Brain microvascular endothelial cell (primary cell): ENCODE results near the gene ATP13A1.
A peak's percentile ranks its signal among the peaks of the same experiment; 100 is the strongest.

Experiments used
- DNase-seq: peaks from one replicate; pipeline ENCODE4 v3.0.0-alpha.2; 2020
- H3K27ac ChIP-seq: fragments of 250-450 bp; sonication (Bioruptor Pico); 2 replicates; pipeline ENCODE4 v1.5.1; 2020; ENCODE audit warnings: mild to moderate bottlenecking, moderate library complexity
- H3K27me3 ChIP-seq: fragments of 250-450 bp; sonication (Bioruptor Pico); replicated peaks from 2 replicates; pipeline ENCODE4 v1.5.1; 2020; ENCODE audit warnings: mild to moderate bottlenecking
- H3K36me3 ChIP-seq: fragments of 250-450 bp; sonication (Bioruptor Pico); replicated peaks from 2 replicates; pipeline ENCODE4 v1.5.1; 2020; ENCODE audit warnings: mild to moderate bottlenecking
- H3K4me3 ChIP-seq: 2 replicates; pipeline ENCODE4 v1.5.1; 2011; ENCODE audit warnings: low read depth, mild to moderate bottlenecking, control low read depth, low read length, moderate library complexity
- in situ Hi-C: cut with HindIII; loops from 2 replicates; pipeline ENCODE4 v1.10.0; 2017; ENCODE audit warnings: low sequenced_read_pairs, low pct_ligation_motif_present
- TF ChIP-seq, protein P1 (sequence below): IDR thresholded peaks from 2 replicates; pipeline ENCODE4 v1.5.1; 2011; ENCODE audit warnings: low read depth, mild to moderate bottlenecking, moderate library complexity, low read length, control low read depth, inconsistent platforms; ENCODE audit errors: missing control alignments

Gene ATP13A1

DNA sequence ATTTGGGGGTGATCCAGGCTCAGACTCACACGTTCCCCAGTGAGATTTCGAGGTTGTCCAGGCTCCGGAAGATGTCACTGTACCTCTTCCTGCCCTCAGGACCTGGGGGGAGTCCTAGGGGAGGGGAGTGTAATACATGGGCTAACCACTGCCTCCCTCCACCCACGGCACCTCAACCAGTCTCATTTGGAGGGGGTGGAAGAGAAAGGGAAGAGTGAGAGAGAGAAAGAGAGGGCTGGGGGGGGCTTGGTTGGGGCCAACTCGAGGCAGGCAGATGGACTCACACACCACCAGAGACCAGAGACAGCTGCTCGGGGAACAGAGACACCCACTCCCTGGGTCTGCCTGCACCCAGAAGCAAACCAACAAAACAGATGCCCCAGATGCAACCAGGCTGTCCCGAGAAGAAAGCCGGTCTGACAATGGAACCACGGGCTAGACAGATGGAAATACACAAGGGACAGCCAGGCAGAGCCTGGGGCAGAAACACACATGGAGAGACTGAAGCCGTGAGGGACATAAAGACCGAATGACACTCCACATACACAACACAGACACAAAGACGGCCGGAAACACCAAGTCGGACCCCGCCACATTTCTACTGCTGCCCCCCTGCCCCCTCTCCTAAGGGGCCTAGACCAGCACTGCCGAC is 20.8 kb downstream of the ATP13A1 start:
- DNase-seq: no peak
- no peak overlapping the region for H3K27ac ChIP-seq
- TF ChIP-seq, protein P1, sequence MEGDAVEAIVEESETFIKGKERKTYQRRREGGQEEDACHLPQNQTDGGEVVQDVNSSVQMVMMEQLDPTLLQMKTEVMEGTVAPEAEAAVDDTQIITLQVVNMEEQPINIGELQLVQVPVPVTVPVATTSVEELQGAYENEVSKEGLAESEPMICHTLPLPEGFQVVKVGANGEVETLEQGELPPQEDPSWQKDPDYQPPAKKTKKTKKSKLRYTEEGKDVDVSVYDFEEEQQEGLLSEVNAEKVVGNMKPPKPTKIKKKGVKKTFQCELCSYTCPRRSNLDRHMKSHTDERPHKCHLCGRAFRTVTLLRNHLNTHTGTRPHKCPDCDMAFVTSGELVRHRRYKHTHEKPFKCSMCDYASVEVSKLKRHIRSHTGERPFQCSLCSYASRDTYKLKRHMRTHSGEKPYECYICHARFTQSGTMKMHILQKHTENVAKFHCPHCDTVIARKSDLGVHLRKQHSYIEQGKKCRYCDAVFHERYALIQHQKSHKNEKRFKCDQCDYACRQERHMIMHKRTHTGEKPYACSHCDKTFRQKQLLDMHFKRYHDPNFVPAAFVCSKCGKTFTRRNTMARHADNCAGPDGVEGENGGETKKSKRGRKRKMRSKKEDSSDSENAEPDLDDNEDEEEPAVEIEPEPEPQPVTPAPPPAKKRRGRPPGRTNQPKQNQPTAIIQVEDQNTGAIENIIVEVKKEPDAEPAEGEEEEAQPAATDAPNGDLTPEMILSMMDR: no peak
- peaks cover 23% of the 10 kb centered on the region for H3K36me3 ChIP-seq
- peak overlapping the region; percentile 81 for H3K4me3 ChIP-seq
- no peaks in the 10 kb centered on the region for H3K27me3 ChIP-seq
- in situ Hi-C loops: no loop called here

DNA sequence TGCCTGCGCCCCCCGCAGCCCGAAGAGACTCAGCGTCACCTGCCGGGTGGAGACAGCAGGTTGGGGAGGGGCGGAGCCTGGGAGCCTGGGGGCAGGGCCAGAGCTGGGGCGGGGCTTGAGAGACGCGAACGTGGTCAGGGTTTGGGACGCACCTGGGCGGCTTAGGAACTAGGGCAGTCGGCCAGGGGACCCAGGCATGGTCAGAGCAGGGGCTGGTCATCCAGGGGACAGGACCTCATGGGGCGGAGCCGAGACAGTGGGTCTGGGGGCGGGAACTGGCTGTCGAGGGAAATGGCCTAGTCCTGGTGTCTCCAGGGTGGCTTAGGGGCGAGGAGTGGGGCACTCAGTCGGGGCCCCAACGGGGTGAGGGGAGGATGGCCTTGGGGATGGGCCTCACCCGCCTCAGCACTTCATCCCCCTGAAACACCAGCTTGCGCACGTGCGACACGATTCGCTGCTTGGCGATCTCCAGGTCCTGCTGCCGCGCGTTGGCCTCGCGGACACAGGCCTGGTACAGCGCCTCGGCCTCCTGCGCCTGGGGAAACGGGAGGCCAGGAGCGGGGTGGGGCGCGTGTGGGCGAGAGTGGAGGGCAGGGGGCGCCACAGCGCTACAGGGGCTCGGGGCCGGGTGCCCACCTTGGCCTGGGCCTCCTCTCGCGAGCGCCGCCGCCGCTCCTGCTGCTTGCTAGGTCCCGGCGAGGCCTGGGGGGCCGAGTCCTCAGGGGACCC is 25.8 kb downstream of the ATP13A1 start:
- Histone ChIP-seq H3K4me3 (no peak overlapping the region), H3K27ac (no peak overlapping the region), H3K27me3 (no peaks in the 10 kb centered on the region), H3K36me3 (peaks cover 39% of the 10 kb centered on the region)
- TF ChIP-seq, protein P1: no peak
- in situ Hi-C loops: no loop called here
- DNase-seq: no peak

DNA sequence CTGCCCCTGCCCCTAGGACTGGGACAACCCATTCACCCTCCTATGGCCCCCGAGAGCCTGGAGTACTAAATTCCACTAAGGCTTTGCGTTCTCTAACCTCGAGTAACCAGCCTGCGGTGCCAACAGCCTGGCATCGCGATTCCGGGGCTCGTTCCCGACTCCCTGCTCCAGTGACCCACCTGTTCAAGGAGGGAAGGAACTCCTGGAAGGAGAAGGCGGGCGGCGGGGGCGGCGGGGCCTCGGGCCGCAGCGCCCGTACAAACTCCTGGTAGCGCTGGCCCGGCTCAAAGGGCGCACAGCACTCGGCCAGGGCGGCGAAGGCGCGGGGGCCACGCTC is 26.3 kb downstream of the ATP13A1 start:
- peaks cover 39% of the 10 kb centered on the region for H3K36me3 ChIP-seq
- no peak overlapping the region for H3K4me3 ChIP-seq
- no peak for DNase-seq
- in situ Hi-C loops: no loop called here
- no peak overlapping the region for H3K27ac ChIP-seq
- H3K27me3 ChIP-seq: no peaks in the 10 kb centered on the region
- TF ChIP-seq, protein P1: no peak

DNA sequence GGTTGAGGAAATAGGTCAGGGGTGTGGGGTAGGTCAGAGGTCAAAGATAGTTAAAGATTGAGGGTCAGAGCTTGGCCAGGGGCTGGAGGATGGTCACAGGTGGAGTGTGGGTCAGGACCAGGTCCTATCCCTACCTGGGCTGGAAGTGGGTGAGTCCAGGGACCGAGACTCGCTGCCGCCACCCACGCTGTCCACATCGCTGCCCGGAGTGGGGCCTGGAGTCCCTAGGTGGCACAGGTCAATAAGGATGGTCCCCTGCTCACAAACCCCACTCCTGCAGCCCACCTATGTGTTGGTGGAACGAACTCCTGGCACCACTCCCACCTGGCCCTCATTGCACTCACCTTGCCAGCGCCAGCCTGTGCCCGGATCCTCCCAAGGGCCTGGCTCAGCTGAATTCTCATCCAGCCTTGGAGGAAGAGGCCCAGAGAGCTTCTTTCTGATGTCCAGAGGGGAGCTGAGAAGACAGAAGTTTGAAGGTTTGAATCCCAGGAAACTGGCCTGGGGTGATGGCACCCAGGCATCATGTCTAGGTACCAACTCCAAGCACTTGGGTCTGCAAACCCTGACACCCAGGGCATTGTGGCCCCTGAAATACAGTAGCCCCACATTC is 26.8 kb downstream of the ATP13A1 start:
- no peak overlapping the region for H3K4me3 ChIP-seq
- H3K27ac ChIP-seq: no peak overlapping the region
- H3K36me3 ChIP-seq: peaks cover 39% of the 10 kb centered on the region
- no peaks in the 10 kb centered on the region for H3K27me3 ChIP-seq
- TF ChIP-seq, protein P1: no peak
- in situ Hi-C loops: no loop called here
- DNase-seq: no peak

DNA sequence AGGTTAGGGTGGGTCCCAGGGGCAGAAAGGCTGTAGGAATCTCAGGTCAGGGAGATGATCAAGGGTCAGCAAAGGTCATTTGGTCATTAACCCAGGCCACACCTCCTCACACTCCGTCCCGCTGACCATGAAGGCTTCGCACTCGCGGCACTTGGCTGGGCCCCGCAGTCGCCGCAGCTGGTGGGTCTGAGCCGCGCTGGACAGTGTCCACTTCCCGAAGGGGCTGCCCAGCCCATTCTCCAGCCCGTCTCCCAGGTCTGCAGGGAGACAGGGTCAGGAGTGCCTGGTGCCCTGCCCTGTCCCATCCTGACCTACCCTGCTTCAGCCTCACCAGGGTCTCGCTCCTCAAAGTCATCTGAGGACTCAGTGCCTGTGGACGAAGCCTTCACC is 28.2 kb downstream of the ATP13A1 start:
- Histone ChIP-seq H3K36me3 (peaks cover 37% of the 10 kb centered on the region), H3K4me3 (no peak overlapping the region), H3K27me3 (no peaks in the 10 kb centered on the region), H3K27ac (no peak overlapping the region)
- in situ Hi-C loops: no loop called here
- TF ChIP-seq, protein P1: no peak
- DNase-seq: no peak
